Esophagus (tissue), 2 donors: ENCODE results near the gene C1orf21. TPM values are rescaled to one million over a fixed set of nuclear protein-coding genes. Genes with fewer than 3 reads are reported as not detected.

ENCODE experiments used
- H3K27ac ChIP-seq, 2 donors: one replicate each; pipeline ENCODE4 v1.5.1; 2013; ENCODE audit warnings: low read depth in 2 of 2, mild to moderate bottlenecking in 2 of 2, inconsistent platforms in 1 of 2, low read length in 1 of 2, moderate library complexity in 1 of 2
- H3K27me3 ChIP-seq, 2 donors: one replicate each; pipeline ENCODE4 v1.6.1; 2013; ENCODE audit warnings: low read length in 2 of 2, control low read depth in 1 of 2, mild to moderate bottlenecking in 1 of 2; ENCODE audit not compliant: insufficient read depth in 2 of 2, control insufficient read depth in 1 of 2
- H3K36me3 ChIP-seq, 2 donors: one replicate each; pipeline ENCODE4 v1.6.1; 2013; ENCODE audit warnings: low read length in 1 of 2; ENCODE audit not compliant: control insufficient read depth in 2 of 2, insufficient read depth in 2 of 2
- H3K4me1 ChIP-seq, 2 donors: one replicate each; pipeline ENCODE4 v1.6.1; 2013; ENCODE audit warnings: low read length in 1 of 2; ENCODE audit not compliant: control insufficient read depth in 2 of 2, insufficient read depth in 2 of 2
- H3K4me3 ChIP-seq, 2 donors: one replicate each; pipeline ENCODE4 v1.5.1; 2013; ENCODE audit warnings: low read length in 2 of 2, mild to moderate bottlenecking in 2 of 2, low read depth in 1 of 2, moderate library complexity in 1 of 2
- H3K9me3 ChIP-seq, 2 donors: one replicate each; pipeline ENCODE4 v1.6.1; 2013; ENCODE audit warnings: mild to moderate bottlenecking in 2 of 2, low read depth in 1 of 2, low read length in 1 of 2, moderate library complexity in 1 of 2; ENCODE audit not compliant: control insufficient read depth in 2 of 2, insufficient read depth in 1 of 2
- WGBS, 2 donors: extraction: QIAGEN DNeasy Blood & Tissue Kit; methylation state at CpG; one replicate each; pipeline ENCODE4 v1.1.7; 2013; 5-methylcytosine and 5-hydroxymethylcytosine counted together
- polyA plus RNA-seq, 2 donors: library from polyadenylated mRNA; stranded (reverse); fragments of 200-250 nt; gene quantifications; one replicate each; pipeline ENCODE4 v1.2.3, GENCODE V29; 2013
- donor health status: healthy with polysubstance abuse.
- donor health status: Bipolar disorder and iron deficiency.

Gene C1orf21
- polyA plus RNA-seq, 2 donors = 26.8 to 29.7 TPM

- WGBS, 2 donors = 76 to 80% methylated on average over 3 of the region's 3 CpGs
- Histone ChIP-seq H3K27me3 (no peaks in the 10 kb centered on the region), H3K27ac (no peak overlapping the region), H3K4me1 (peaks cover 0 to 5% of the 10 kb centered on the region in 2 donors), H3K9me3 (no peaks in the 10 kb centered on the region), H3K36me3 (peaks cover 0 to 2% of the 10 kb centered on the region in 2 donors), H3K4me3 (no peak overlapping the region)
Measured at GRCh38 chr1:184618851-184619250, 232.0 kb downstream of the C1orf21 start.

- Histone ChIP-seq H3K27me3 (no peaks in the 10 kb centered on the region), H3K36me3 (no peaks in the 10 kb centered on the region), H3K4me3 (no peak overlapping the region), H3K9me3 (no peaks in the 10 kb centered on the region), H3K27ac (no peak overlapping the region), H3K4me1 (peaks cover 0 to 5% of the 10 kb centered on the region in 2 donors)
Measured at GRCh38 chr1:184620469-184620868, 233.6 kb downstream of the C1orf21 start.

- H3K9me3 ChIP-seq = no peaks in the 10 kb centered on the region
- H3K4me1 ChIP-seq = peaks cover 5% of the 10 kb centered on the region in 2 donors
- no peak overlapping the region for H3K4me3 ChIP-seq
- no peaks in the 10 kb centered on the region for H3K36me3 ChIP-seq
- H3K27ac ChIP-seq = no peak overlapping the region
- 62 to 67% methylated on average over 5 of the region's 5 CpGs for WGBS, 2 donors
- no peaks in the 10 kb centered on the region for H3K27me3 ChIP-seq
Measured at GRCh38 chr1:184621260-184621659, 234.4 kb downstream of the C1orf21 start.

- Histone ChIP-seq H3K36me3 (no peaks in the 10 kb centered on the region), H3K27me3 (no peaks in the 10 kb centered on the region), H3K4me1 (peaks cover 5 to 6% of the 10 kb centered on the region in 2 donors), H3K27ac (peak overlapping the region; percentile 67 to 73), H3K9me3 (no peaks in the 10 kb centered on the region), H3K4me3 (no peak overlapping the region)
- 35 to 44% methylated on average over 9 of the region's 9 CpGs for WGBS, 2 donors
Measured at GRCh38 chr1:184622136-184622823, 235.5 kb downstream of the C1orf21 start.

- H3K4me3 ChIP-seq = no peak overlapping the region
- WGBS, 2 donors = 82 to 89% methylated on average over 4 of the region's 4 CpGs
- H3K4me1 ChIP-seq = peaks cover 5 to 6% of the 10 kb centered on the region in 2 donors
- H3K36me3 ChIP-seq = no peaks in the 10 kb centered on the region
- peak overlapping the region in 1 of 2 donors; percentile 49 for H3K27ac ChIP-seq
- H3K9me3 ChIP-seq = no peaks in the 10 kb centered on the region
- H3K27me3 ChIP-seq = no peaks in the 10 kb centered on the region
Measured at GRCh38 chr1:184623404-184623803, 236.6 kb downstream of the C1orf21 start.

- Histone ChIP-seq H3K36me3 (no peaks in the 10 kb centered on the region), H3K27ac (no peak overlapping the region), H3K4me3 (no peak overlapping the region), H3K4me1 (peaks cover 5 to 6% of the 10 kb centered on the region in 2 donors), H3K9me3 (no peaks in the 10 kb centered on the region), H3K27me3 (no peaks in the 10 kb centered on the region)
- WGBS, 2 donors = 49 to 63% methylated on average over 2 of the region's 2 CpGs
Measured at GRCh38 chr1:184624051-184624450, 237.2 kb downstream of the C1orf21 start.

- Histone ChIP-seq H3K4me3 (no peak overlapping the region), H3K27ac (no peak overlapping the region), H3K36me3 (no peaks in the 10 kb centered on the region), H3K27me3 (no peaks in the 10 kb centered on the region), H3K9me3 (no peaks in the 10 kb centered on the region), H3K4me1 (peaks cover 5 to 6% of the 10 kb centered on the region in 2 donors)
- 57 to 72% methylated on average over 5 of the region's 5 CpGs for WGBS, 2 donors
Measured at GRCh38 chr1:184624626-184625025, 237.8 kb downstream of the C1orf21 start.

- Histone ChIP-seq H3K36me3 (no peaks in the 10 kb centered on the region), H3K27me3 (no peaks in the 10 kb centered on the region), H3K9me3 (no peaks in the 10 kb centered on the region), H3K4me1 (peaks cover 6% of the 10 kb centered on the region in 2 donors), H3K4me3 (no peak overlapping the region), H3K27ac (no peak overlapping the region)
- 93 to 94% methylated on average over 4 of the region's 4 CpGs for WGBS, 2 donors
Measured at GRCh38 chr1:184625271-184625670, 238.4 kb downstream of the C1orf21 start.

- peak overlapping the region in 1 of 2 donors; percentile 1 for H3K27ac ChIP-seq
Measured at GRCh38 chr1:184626076-184627006, 239.5 kb downstream of the C1orf21 start.

More at GRCh38 chr1:184626076-184627006, 239.5 kb downstream of the C1orf21 start:
- Histone ChIP-seq H3K4me1 (peaks cover 6 to 9% of the 10 kb centered on the region in 2 donors), H3K9me3 (no peaks in the 10 kb centered on the region), H3K4me3 (no peak overlapping the region), H3K36me3 (no peaks in the 10 kb centered on the region), H3K27me3 (no peaks in the 10 kb centered on the region)
- WGBS, 2 donors = 70 to 75% methylated on average over 13 of the region's 13 CpGs
